COLO668 (cell line): ENCODE data around the gene NCKIPSD.

ENCODE experiments used
- DNase-seq: peaks from one replicate; lab custom pipeline; 2025; ENCODE audit not compliant: unreplicated experiment; lab: John Stamatoyannopoulos, UW

The NCKIPSD gene

DNA sequence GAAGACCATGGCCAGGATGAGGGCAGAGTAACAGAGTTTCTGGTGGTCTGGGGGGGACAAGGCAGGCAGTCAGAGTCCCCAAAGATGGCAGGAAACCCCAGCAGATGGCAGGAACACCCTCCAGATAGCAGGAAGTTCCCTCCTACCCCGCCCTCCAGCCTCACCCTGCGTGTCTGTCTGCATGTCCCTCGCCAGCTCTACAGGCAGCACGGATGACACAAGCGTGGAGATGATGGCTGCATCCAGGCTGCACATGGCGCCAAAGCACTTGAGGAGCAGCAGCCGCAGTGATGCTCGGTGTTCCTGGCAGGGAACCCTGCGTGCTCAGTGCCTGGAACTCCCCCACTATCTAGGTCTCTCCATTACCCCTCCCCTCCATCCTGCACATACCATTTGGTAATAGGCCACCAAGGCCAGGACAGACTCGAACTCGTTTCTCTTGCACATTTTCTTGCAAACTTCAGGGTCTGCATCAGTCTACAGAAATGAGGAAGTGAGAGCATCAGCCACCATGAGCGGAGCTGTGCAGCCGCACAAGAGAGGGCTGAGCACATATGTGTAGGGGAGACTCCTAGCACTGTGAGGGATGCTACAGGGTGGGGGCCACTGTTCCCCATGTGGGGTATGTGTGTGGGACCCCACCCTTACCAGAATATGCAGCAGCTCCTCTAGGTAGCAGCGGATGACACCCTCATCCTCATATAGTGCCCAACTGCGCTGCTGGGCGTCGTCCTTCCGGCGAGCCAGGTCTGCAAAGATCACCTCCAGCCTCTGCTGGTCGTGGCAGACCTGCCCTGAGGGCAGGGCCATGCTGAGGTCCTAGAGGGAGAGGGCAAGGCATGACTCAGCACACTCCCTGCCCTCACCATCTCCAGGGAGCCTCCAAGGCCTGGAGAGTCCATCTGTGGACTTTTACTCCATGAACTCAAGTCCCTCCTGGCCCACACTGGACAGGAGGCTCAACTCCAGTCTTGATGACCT is 6.0 kb downstream of the NCKIPSD start:
- DNase-seq = no peak

DNA sequence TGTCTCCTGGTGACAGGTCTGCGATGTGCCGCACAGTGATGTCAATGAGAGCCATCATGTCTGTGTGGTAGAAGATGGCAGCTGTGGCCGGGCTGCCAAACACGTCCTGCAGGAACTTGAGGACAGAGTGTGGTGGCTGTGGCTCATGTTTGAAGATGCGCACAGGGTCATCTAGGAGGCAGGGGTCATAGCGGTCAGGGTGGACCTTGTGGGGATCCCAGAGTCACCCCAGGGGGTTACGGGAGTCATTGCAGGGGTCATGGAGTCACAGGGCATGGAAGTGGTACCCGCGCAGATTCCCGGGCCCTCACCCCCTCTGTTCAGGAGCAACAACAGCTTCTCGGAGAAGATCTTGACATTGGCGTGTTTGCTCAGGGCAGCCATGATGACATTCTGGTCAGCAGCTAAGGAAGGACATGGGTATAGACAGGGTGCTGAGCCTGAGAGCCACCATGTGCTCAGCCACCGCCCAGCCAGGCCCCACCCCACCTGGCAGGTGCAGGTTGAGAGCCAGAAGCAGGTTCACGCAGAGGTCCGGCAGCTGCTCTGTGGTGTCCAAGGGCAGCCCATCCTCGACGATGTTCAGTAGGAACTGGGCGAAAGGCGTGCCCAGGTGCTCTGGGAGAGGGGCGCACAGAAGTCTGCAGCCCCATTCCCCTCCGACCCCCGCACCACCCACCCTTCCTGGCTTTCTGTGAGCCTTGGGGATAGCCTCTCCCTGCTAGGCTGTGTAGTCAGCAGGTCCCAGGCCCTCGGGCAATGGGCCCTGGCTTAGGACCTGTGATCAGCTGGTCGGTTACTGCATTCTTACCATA is 6.9 kb downstream of the NCKIPSD start:
- peak; percentile 21 for DNase-seq

DNA sequence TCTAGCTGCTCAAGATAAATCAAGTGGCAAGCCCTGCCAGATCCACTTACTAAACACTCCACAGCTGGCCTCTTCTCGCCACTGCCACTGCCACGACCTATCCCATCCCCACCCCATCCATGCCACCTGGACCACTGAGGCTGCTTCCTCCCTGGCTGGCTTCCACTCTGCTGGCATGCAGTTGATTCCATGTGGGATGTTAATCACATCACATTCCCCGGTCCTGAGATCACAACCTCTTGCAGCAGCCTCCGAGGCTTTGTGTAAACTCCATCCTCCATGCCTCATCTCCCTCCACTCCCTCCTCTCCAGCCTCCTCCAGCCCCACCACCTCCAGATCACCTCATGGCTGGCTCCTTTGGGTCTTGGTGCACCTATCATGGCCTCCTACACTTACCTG is 7.7 kb downstream of the NCKIPSD start:
- no peak for DNase-seq

DNA sequence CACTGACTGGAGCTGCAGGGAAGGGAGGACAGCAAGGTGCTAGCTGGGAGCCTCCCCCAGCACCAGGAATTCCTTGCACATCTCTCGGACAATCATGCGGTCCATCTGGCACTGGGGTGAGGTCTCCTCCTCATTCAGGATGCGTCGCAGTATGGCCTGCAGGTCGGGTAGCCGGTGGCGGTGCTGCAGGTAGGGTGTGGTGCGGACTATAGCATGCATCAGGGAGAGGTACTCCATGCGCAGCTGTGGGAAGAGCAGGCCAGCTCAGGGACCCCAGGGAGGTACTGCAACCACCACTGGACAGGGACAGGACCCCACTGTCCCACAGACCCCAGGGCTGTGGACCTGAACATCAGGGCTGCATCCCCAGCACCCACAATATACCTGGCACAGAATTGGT is 11.2 kb downstream of the NCKIPSD start:
- DNase-seq = no peak

DNA sequence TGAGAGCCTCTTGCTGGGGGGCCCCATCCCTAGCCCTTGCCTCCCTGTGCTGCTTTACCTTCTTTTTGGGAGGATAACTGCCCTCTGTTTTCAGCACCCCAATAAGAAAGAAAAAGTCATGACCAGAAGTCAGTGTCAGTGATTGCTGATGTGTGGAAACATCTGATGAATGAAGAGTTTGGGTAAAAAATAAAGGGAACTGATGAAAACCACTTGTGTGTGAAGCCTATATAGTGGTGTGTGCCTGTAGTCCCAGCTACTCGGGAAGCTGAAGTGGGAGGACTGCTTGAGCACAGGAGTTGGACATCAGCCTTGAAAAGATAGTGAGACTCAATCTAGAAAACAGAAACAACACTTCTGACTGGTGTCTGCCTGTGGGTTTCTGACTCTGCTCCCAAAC is 13.2 kb downstream of the NCKIPSD start:
- DNase-seq = no peak

DNA sequence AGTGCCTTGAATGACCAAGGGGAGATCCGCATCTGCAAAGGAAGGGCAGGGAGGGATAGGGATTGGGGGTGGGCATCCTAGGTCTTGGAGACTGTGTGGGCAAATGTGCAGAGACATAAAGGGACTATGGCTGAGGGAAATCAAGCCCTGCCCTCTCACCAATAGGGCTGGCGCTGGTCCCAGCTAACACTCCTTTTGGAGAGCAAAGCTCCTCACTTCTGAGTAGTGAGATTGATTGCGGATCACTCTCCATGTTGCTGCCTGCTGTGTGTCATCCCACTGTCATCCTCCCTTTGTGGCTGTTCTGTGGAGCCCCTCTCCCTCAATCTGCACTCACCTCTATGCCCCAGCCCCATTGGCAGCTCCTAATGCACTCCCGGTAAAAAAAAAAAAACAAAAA is 20.8 kb downstream of the NCKIPSD start:
- no peak for DNase-seq

DNA sequence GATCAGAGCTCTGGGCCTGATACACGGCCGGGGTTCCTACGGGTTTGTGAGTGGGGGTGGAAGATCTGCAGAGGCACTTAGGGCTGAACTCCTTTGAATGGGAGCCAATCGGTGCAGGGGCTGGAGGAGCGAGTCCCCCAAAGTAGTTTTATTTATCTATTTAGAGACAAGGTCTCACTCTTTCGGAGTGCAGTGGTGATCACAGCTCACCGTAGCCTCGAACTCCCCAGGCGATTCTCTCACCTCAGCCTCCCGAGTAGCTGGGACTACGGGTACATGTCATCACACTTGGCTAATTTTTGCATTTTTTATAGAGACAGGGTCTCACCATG is 21.4 kb downstream of the NCKIPSD start:
- DNase-seq = no peak

DNA sequence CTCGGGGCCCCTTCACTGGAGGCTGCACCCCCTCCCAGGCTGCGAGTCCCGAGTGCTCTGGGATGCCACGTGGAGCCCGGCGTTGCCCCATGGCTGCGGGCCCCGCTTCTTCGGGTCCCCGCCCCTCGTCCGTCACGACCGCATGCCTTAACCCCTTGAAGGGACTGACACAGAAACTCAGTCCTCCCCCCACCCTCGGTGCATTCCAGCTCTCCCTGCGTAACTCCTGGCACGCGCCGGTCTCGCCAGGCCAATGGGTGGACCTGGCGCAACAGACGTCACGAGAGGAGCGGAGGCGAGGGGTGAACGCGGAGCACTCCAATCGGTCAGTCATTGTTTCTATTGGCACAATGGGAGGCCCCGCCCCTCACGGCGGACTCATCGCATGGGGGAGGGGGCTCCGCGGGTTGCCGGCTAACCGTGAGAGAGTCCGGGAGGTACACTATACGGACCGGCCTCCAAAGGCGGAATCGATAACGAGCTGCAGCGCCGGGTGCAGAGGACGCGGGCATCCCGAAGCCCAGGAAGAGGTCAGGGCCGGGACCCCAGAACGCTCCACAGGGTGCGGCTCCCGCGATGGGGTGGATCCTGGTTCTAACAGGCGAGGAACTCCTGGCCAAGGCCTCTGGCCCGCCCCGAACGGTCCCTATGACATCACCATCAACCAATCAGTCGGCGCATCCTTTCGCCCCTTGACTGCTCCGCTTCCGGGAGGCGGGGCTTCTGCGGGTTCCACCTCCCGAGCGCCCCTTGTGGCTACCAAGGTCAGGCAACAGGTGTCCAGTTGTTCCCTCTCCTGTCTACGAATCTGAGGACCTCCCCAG is 22.0 kb downstream of the NCKIPSD start:
- peak; percentile 96 for DNase-seq

DNA sequence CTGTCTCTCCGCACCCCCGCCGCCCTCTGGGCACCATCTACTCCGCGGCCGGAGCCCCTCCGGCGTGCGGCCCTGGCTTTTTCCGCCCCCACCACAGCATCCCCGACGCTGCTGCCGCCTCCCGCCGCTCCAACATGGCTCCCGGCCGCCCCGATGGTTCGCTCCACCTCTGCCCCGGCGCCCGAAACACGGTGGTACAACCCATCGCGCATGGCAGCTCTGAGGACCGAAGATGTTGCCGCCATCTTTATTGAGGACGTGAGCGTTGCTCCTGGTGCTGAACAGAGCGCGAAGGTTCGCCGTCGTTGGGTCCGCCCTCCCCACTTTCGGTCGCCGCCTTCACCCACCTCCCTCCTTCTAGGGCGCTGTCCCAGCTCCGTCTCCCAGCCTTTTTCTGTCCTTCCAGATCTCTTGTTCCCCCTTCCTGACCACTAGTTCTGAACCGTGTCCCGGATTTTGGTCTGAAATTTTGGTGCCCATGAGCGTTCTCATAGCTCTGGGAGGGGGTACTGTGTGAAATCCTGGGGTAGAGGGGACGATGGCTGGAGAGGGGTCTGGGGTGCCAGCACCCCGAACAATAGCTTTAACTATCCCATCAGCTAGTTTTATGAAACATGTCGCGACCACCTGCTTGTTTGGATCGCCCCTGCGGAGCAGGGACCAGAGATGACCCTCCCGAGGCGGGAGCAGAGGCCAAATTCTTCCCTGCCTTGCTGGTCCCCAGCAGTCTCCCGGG is 22.8 kb downstream of the NCKIPSD start, which contains the start of gene CELSR3:
CELSR3 (minus strand) TSS at position 134 of the 736 bp plus-strand sequence. CDS start 252 bp downstream, outside the sequence.
- peak; percentile 86 for DNase-seq

DNA sequence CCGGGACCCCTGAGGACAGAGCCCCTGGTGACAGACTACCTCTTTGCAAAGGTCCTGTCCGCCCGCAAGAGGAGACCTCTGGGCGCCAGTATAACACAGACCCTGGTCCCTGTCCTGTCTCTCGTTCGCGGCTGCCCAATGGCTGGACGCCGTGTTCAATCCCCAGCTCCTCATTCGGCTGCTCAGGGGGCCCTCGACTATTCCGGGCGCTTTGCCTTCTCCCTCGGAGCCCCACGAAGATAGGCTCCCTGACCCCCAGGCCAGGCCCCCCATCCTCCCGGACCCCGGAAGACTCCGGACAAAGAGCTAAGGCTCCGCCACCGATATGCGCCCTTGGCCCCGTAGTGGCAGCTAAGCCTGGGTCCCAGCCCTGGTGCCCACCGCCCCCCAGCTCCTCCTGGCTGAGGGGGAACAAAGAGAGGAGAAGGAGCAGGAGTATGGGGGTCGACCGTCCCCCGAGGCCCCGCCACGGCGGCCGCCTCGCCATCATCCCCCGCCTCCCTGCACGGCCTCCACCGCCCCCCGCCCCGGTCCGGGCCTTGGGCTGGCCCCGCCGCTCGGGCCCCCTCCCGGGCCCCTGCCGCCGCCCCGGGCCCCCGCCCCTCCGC is 23.5 kb downstream of the NCKIPSD start:
- DNase-seq = peak; percentile 14

DNA sequence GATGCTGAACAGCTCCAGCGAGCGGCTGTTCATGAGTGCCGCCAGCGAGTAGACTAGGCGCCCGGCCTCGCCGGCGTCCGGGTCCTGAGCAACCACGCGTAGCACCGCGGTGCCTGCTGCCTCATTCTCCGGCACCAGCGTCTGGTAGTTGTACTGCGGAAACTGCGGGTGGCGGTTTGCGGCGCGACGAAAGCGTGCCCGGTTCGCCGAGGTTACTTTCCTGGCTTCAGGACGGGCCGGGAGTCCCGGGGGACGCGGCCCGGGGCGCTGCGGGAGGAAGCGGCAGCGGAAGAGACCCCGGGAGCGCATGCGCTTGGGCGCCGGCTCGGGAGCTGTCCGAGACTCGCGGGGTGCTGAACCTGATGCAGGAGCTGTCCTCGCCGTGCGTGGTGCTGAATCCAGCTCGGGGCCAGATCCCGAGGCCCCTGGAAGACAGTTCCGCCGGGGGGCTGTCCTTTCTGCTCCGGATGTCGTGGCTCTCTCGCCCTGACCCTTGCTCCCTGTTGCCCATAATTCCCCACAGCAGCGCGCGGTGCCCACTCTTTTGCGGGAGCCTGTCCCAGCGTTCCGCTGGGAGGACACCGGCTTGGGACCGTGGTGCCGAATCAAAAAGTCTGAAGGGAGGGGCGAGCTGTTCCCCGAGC is 24.1 kb downstream of the NCKIPSD start:
- no peak for DNase-seq

DNA sequence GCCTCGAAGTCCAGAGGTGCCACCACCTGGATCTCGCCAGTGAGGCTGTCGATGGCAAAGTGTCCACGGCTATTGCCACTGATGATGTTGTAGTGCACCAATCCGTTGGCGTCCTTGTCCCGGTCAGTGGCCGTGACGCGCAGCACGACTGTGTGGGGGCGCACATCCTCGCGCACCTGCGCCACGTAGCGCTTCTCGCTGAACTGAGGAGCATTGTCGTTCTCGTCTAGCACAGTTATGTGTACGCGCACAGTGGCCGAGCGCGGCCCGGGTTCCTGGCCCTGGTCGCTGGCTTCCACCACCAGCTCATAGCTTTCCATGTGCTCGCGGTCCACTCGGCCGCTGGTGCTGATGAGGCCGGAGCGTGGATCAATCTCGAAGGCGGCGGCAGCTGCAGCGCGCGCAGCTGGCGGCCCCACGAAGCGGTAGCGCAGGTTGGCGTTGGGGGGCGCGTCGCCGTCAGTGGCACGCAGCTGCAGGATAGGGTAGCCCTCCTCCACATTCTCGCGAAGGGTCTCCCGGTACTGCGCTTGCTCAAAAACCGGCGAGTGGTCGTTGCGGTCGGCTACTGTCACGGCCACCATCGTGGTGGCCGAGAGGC is 24.8 kb downstream of the NCKIPSD start:
- no peak for DNase-seq

DNA sequence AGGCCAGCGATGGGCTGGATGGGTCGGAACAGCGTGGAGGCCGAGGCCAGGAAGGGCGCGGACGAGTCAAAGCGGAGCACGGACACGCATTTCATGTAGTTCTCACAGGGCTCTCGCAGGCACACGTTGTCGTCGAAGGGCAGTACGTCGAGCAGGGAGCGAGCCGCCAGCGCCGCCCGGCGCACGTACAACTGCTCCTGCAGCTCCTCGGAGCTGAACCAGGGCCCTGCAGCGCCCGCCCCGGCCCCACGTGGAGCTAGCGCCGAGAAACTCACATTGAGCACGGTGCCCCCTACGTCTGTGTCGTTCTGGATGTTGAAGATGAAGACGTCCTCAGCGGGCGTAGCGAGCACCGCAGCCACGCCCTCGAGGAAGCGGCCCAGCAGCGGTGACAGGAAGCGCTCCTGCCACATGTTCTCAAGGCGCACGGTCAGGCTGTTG is 28.9 kb downstream of the NCKIPSD start:
- no peak for DNase-seq

DNA sequence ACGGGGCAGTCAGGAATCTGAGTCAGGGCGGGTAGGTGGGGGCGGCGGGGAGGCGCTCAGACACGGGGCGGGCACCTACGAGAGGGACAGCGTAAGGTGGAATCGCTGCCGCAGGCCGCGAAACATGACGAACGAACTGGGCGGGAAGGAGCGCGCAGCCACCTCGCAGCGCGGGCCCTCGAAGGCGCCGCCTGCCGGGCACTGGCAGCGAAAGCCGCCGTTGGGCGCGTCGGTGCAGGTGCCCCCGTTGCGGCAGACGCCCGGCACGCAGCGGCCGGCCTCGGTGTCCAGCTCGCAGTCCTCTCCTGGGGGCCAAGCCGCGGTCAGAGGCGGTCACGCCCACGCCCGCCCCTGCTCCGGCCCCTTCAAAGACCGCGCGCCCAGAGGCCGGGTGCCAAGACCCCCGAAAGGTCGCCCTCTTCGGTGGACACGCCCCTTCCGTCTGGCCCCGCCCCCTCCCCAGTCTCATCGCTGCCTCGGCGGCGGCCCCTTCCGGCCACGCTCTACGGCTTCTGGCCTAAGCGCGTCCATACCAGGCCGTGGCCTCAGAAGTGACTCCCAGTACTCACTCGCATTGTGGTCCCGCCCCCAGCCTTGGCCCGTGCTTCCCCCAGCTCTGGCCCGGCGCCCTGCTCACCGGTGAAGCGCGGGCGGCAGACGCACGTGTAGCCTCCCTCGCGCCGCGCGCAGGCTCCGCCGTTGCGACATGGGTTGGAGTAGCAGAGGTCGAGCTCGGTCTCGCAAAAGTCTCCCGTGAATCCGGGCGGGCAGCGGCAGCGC is 29.5 kb downstream of the NCKIPSD start:
- DNase-seq = no peak

DNA sequence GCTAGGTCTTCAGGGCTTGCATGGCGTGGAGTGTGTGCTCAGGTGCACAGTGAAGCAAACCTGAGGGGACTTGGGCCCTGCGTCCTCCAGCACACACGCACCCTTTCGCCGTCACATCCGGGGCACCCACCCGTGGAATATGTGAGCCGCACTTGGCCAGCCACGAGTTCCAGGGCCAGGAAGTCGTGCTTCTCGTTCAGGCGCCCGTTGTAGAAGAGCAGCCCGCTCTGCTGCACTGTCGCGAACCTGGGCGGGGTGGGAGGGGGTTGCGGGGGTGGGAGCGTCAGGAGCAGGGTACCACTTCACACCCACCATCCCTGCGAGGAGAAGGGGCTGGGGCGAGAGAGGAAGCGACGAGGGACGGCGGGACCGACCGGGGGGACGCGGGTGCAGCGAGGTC is 30.1 kb downstream of the NCKIPSD start:
- DNase-seq = no peak

DNA sequence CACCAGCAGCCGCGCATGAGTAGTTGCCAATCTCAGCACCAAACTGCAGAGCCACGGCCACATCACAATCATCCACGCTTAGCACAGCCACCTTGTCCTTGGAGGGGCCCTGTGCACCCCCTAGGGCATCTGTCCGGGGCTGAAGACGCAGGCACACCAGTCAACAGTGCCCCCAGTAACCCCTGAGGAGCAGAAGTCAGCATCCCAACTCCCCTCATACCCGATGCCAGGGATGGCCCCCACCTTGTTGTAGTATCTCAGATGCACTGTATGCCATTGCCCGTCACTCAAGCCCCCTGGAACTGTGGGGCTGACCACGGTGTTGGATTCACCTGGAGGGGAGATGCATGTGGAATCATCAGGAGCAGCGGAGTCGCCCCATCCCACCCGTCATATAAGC is 30.7 kb downstream of the NCKIPSD start:
- DNase-seq = no peak

DNA sequence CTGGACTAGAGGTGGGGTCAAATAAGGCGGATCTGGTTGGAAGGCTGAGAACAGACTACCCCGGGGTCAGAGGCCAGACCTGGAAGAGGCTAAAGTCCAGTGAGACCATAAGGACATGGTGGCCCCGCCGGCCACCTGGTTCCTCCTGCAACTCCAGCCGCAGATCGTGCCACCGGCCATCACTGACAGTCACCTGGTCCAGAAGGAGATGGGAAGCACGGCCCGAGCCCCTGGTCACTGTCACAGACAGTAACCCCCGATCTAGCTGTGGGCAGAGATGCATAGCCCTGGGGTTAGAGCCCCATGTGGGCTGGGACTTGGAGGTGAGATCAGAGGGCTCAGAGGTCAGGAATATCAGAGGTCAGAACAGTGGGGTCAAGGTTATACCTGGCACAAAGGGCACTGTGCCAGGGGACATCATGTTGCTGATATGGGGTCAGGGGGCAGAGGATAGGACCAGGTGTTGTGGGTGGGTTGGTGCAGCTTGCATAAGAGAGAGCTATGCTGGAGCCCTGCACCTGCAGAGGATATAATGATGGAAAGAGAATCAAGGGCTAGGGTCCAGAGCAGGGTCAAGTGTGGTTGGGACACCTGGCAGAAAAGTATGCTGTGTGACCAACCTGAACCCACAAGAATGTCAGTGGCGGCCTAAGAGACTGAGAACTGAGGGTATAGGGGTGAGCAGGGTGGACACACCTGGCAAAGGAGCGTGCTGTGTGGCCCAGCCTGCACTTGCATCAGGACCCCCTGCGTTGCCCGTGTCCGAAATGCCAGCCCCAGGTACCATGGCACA is 32.6 kb downstream of the NCKIPSD start:
- no peak for DNase-seq

DNA sequence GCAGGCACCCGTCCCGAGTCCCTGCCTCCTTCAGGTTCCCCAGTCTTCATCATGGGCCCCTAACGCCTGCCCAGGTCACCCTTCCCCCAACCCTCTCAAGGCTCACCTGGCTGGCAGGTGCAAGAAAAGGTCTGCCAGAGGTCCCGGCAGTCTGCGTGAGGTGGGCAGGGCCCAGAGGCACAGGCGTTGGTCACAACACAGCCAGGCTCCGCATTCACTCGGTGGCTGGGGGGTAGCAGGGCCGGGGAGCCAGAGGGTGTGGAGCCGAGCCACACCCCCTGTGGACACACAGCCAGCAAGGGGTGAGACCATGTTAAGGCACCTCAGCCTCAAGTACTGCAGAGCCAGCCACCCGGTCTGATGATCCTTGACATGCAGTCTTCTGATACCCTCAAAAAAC is 33.9 kb downstream of the NCKIPSD start:
- no peak for DNase-seq
